ENCODE measurements around the gene MRPL40. TPM values are rescaled to one million over a fixed set of nuclear protein-coding genes. Genes with fewer than 3 reads are reported as not detected.

MRPL40 gene
- total and polyA plus RNA-seq, 2 experiments from 2014 or later = 25.9 to 57.6 TPM

GRCh38 chr22:19386248-19386647 is 46.1 kb upstream of the MRPL40 start:
- Histone ChIP-seq H4K20me1 (ENCODE audit: insufficient read depth, poor library complexity, severe bottlenecking) (no peaks in the 10 kb centered on the region), H3K9me2 (replicated peaks; ENCODE audit: insufficient read depth) (no peaks in the 10 kb centered on the region), H3K79me2 (no peaks in the 10 kb centered on the region), H2AFZ (no peak overlapping the region), H3K27ac (no peak overlapping the region), H3K4me1 (ENCODE audit: insufficient read depth) (no peaks in the 10 kb centered on the region), H3K36me3 (replicated peaks; ENCODE audit: insufficient read depth, low read depth) (no peaks in the 10 kb centered on the region), H3K27me3 (no peaks in the 10 kb centered on the region), H3K4me3 (no peak overlapping the region), H3K4me2 (no peak overlapping the region), H3K9me3 (ENCODE audit: low read depth) (no peaks in the 10 kb centered on the region)
- TF ChIP-seq EZH2phosphoT487 (IDR thresholded peaks at IDR 0.05; ENCODE audit: low read depth, severe bottlenecking, unreplicated experiment) (no peak), EZH2 (IDR thresholded peaks at IDR 0.05; ENCODE audit: borderline replicate concordance) (no peak)
- TF ChIP-seq, protein P1, sequence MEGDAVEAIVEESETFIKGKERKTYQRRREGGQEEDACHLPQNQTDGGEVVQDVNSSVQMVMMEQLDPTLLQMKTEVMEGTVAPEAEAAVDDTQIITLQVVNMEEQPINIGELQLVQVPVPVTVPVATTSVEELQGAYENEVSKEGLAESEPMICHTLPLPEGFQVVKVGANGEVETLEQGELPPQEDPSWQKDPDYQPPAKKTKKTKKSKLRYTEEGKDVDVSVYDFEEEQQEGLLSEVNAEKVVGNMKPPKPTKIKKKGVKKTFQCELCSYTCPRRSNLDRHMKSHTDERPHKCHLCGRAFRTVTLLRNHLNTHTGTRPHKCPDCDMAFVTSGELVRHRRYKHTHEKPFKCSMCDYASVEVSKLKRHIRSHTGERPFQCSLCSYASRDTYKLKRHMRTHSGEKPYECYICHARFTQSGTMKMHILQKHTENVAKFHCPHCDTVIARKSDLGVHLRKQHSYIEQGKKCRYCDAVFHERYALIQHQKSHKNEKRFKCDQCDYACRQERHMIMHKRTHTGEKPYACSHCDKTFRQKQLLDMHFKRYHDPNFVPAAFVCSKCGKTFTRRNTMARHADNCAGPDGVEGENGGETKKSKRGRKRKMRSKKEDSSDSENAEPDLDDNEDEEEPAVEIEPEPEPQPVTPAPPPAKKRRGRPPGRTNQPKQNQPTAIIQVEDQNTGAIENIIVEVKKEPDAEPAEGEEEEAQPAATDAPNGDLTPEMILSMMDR (IDR thresholded peaks at IDR 0.05; ENCODE audit: poor library complexity) = no peak
- WGBS (ENCODE audit: low lambda C conversion rate, missing lambda C conversion rate) = 96% methylated on average over 2 of the region's 2 CpGs
- DNase-seq (ENCODE audit: low spot score) = no peak

GRCh38 chr22:19387038-19387437 is 45.3 kb upstream of the MRPL40 start:
- Histone ChIP-seq H3K9me3 (ENCODE audit: low read depth) (no peaks in the 10 kb centered on the region), H2AFZ (no peak overlapping the region), H4K20me1 (ENCODE audit: insufficient read depth, poor library complexity, severe bottlenecking) (no peaks in the 10 kb centered on the region), H3K4me2 (no peak overlapping the region), H3K4me3 (no peak overlapping the region), H3K79me2 (no peaks in the 10 kb centered on the region), H3K4me1 (ENCODE audit: insufficient read depth) (no peaks in the 10 kb centered on the region), H3K27me3 (no peaks in the 10 kb centered on the region), H3K27ac (no peak overlapping the region), H3K36me3 (replicated peaks; ENCODE audit: insufficient read depth, low read depth) (no peaks in the 10 kb centered on the region), H3K9me2 (replicated peaks; ENCODE audit: insufficient read depth) (no peaks in the 10 kb centered on the region)
- TF ChIP-seq, protein P1 (IDR thresholded peaks at IDR 0.05; ENCODE audit: poor library complexity) = no peak
- no peak for TF ChIP-seq EZH2phosphoT487 (IDR thresholded peaks at IDR 0.05; ENCODE audit: low read depth, severe bottlenecking, unreplicated experiment)
- TF ChIP-seq EZH2 (IDR thresholded peaks at IDR 0.05; ENCODE audit: borderline replicate concordance) = no peak
- no peak for DNase-seq (ENCODE audit: low spot score)
- WGBS (ENCODE audit: low lambda C conversion rate, missing lambda C conversion rate) = 94% methylated on average over 2 of the region's 2 CpGs

DNA sequence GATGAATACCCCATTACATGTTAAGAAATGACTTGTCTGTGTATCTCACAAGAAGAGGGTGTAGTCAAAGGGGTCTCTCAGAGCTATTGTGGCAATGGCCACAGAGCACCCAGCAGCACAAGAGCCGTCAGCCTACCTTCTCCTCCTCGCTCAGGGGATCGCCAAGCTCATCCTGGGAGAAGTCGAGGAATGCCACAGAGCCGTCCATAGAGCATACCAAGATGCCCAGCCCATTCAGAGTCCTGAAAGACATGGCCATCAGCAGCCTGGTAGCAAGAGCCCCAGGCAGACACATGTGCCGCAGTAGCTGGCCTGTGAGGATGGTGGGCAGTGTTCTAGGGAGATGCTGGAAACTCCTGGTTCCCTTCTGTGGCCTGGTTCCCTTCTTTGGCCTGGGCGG is 44.8 kb upstream of the MRPL40 start:
- no peaks in the 10 kb centered on the region for H3K36me3 ChIP-seq (replicated peaks; ENCODE audit: insufficient read depth, low read depth)

More for the DNA sequence above, 44.8 kb upstream of the MRPL40 start:
- no peaks in the 10 kb centered on the region for H4K20me1 ChIP-seq (ENCODE audit: insufficient read depth, poor library complexity, severe bottlenecking)
- no peaks in the 10 kb centered on the region for H3K4me1 ChIP-seq (ENCODE audit: insufficient read depth)
- H3K27ac ChIP-seq = no peak overlapping the region
- DNase-seq (ENCODE audit: low spot score) = no peak
- 97% methylated on average over 7 of the region's 7 CpGs for WGBS (ENCODE audit: low lambda C conversion rate, missing lambda C conversion rate)
- no peak overlapping the region for H2AFZ ChIP-seq
- H3K79me2 ChIP-seq = no peaks in the 10 kb centered on the region
- no peak overlapping the region for H3K4me3 ChIP-seq
- no peak overlapping the region for H3K4me2 ChIP-seq
- H3K9me2 ChIP-seq (replicated peaks; ENCODE audit: insufficient read depth) = no peaks in the 10 kb centered on the region
- no peaks in the 10 kb centered on the region for H3K9me3 ChIP-seq (ENCODE audit: low read depth)
- H3K27me3 ChIP-seq = no peaks in the 10 kb centered on the region
- TF ChIP-seq EZH2phosphoT487 (IDR thresholded peaks at IDR 0.05; ENCODE audit: low read depth, severe bottlenecking, unreplicated experiment) (no peak), EZH2 (IDR thresholded peaks at IDR 0.05; ENCODE audit: borderline replicate concordance) (no peak)
- TF ChIP-seq, protein P1 (IDR thresholded peaks at IDR 0.05; ENCODE audit: poor library complexity) = no peak
